NT2/D1 (cell line): ENCODE measurements around the gene HSD17B12.

Experiments used
- SUZ12 ChIP-seq: IDR thresholded peaks from 2 replicates; pipeline ENCODE4 v1.6.1; 2011; ENCODE audit not compliant: insufficient read length, insufficient read depth; ENCODE audit errors: extremely low read depth
- YY1 ChIP-seq: IDR thresholded peaks from 2 replicates; pipeline ENCODE4 v1.6.1; 2011; ENCODE audit not compliant: insufficient read length, insufficient read depth
- ZNF274 ChIP-seq: IDR thresholded peaks from 2 replicates; pipeline ENCODE4 v1.6.1; 2011; ENCODE audit warnings: mild to moderate bottlenecking, low read depth, low read length

- TF ChIP-seq YY1 (peak; percentile 11), ZNF274 (no peak), SUZ12 (no peak)
Measured at GRCh38 chr11:43680521-43681400, at the start of gene HSD17B12.
